HFFc6 (cell line): ENCODE measurements around the gene CHRNB1. TPM values are rescaled to one million over a fixed set of nuclear protein-coding genes. Genes with fewer than 3 reads are reported as not detected.

ENCODE experiments used
- DNase-seq: peaks from one replicate; pipeline ENCODE4 v3.0.0-alpha.2; 2018
- H3K27ac Mint-ChIP-seq: 2 replicates; pipeline ENCODE4 v1.8.0; 2020; ENCODE audit warnings: mild to moderate bottlenecking, mixed read lengths
- H3K27me3 Mint-ChIP-seq: 2 replicates; pipeline ENCODE4 v1.8.0; 2021; ENCODE audit warnings: mild to moderate bottlenecking, moderate library complexity, mixed read lengths; ENCODE audit not compliant: insufficient read depth
- H3K36me3 Mint-ChIP-seq: 2 replicates; pipeline ENCODE4 v1.8.0; 2021; ENCODE audit warnings: low read depth, mixed read lengths
- H3K4me1 Mint-ChIP-seq: 2 replicates; pipeline ENCODE4 v1.8.0; 2020; ENCODE audit warnings: low read depth, mixed read lengths
- H3K4me3 Mint-ChIP-seq: 2 replicates; pipeline ENCODE4 v1.8.0; 2020; ENCODE audit warnings: mild to moderate bottlenecking, moderate library complexity, mixed read lengths
- H3K9me3 Mint-ChIP-seq: 2 replicates; pipeline ENCODE4 v1.8.0; 2020; ENCODE audit warnings: mild to moderate bottlenecking, mixed read lengths
- CTCF ChIP-seq: fragments of 200-600 bp; sonication (generic); IDR thresholded peaks from 2 replicates; pipeline ENCODE4 v1.5.0; 2021; ENCODE audit warnings: antibody characterized with exemption, mild to moderate bottlenecking
- total RNA-seq, 6 experiments: library from RNA; stranded (reverse); fragmentation: NEBNext Ultra II Directional; extraction: Animal tissue kit (Norgen Biotek cat#: 25700); gene quantifications; 2 replicates in 1 of 6; 3 replicates in 5 of 6; pipeline ENCODE4 v1.2.3, GENCODE V29; 2021

CHRNB1 gene
- total RNA-seq, 6 experiments from 2014 or later = 2.0 to 2.8 (median 2.4) TPM

GRCh38 chr17:7428557-7428956 is 16.3 kb upstream of the CHRNB1 start, which contains the start of gene SPEM3:
Gene SPEM3 (plus strand): TSS chr17:7428857. CDS start chr17:7428903, 46 bp downstream.
- peaks cover 6% of the 10 kb centered on the region; the same call in 1 of the 2 replicates for H3K4me1 Mint-ChIP-seq
- no peaks in the 10 kb centered on the region for H3K36me3 Mint-ChIP-seq
- H3K27ac Mint-ChIP-seq = no peak within 1 kb of the TSS

GRCh38 chr17:7429722-7430121 is 15.1 kb upstream of the CHRNB1 start:
- Mint-ChIP-seq H3K27ac (no peak overlapping the region), H3K27me3 (no peaks in the 10 kb centered on the region; the same call in none of the 2 replicates), H3K4me3 (no peak overlapping the region), H3K36me3 (no peaks in the 10 kb centered on the region), H3K4me1 (peaks cover 6% of the 10 kb centered on the region; the same call in 1 of the 2 replicates), H3K9me3 (no peaks in the 10 kb centered on the region)
- TF ChIP-seq CTCF = no peak
- DNase-seq = no peak

More at GRCh38 chr17:7428557-7428956, 16.3 kb upstream of the CHRNB1 start, which contains the start of gene SPEM3:
- H3K9me3 Mint-ChIP-seq = no peaks in the 10 kb centered on the region
- no peak within 1 kb of the TSS for H3K4me3 Mint-ChIP-seq
- no peak for DNase-seq
- H3K27me3 Mint-ChIP-seq = no peaks in the 10 kb centered on the region; the same call in none of the 2 replicates
- TF ChIP-seq CTCF = no peak

GRCh38 chr17:7431231-7431630 is 13.6 kb upstream of the CHRNB1 start:
- no peak overlapping the region for H3K27ac Mint-ChIP-seq

GRCh38 chr17:7432296-7432695 is 12.6 kb upstream of the CHRNB1 start:
- peaks cover 27% of the 10 kb centered on the region for H3K4me1 Mint-ChIP-seq
- TF ChIP-seq CTCF = no peak
- no peak for DNase-seq
- H3K27me3 Mint-ChIP-seq = peaks cover 2% of the 10 kb centered on the region
- H3K27ac Mint-ChIP-seq = no peak overlapping the region
- H3K36me3 Mint-ChIP-seq = no peaks in the 10 kb centered on the region
- H3K9me3 Mint-ChIP-seq = no peaks in the 10 kb centered on the region
- no peak overlapping the region for H3K4me3 Mint-ChIP-seq

More at GRCh38 chr17:7431231-7431630, 13.6 kb upstream of the CHRNB1 start:
- Mint-ChIP-seq H3K4me1 (peaks cover 19% of the 10 kb centered on the region), H3K27me3 (no peaks in the 10 kb centered on the region; the same call in none of the 2 replicates), H3K4me3 (no peak overlapping the region), H3K36me3 (no peaks in the 10 kb centered on the region), H3K9me3 (no peaks in the 10 kb centered on the region)
- no peak for TF ChIP-seq CTCF
- DNase-seq = no peak

- Mint-ChIP-seq H3K9me3 (no peaks in the 10 kb centered on the region), H3K4me3 (peak overlapping the region; percentile 91), H3K36me3 (no peaks in the 10 kb centered on the region; the same call in 1 of the 2 replicates), H3K27me3 (peaks cover 18% of the 10 kb centered on the region), H3K4me1 (peaks cover 42% of the 10 kb centered on the region), H3K27ac (peak overlapping the region; percentile 59; the same call in 1 of the 2 replicates)
- DNase-seq = no peak
- peak; percentile 60 for TF ChIP-seq CTCF
These were observed 8.9 kb upstream of the CHRNB1 start for GRCh38 chr17:7435676-7436555.
